T-helper 2 cell (primary cell): ENCODE measurements around the gene PARP9.
A peak's percentile ranks its signal among the peaks of the same experiment; 100 is the strongest.
"Not testable (repeated sequence)": the region's sequence is repeated elsewhere in the genome, so short reads cannot be mapped to it uniquely, and the experiment has no call there.

Experiments used
- DNase-seq, 5 experiments: peaks; one replicate each; pipeline versions ENCODE4 v3.0.0 to v3.0.0-alpha.2; 2012 to 2022

Gene PARP9

DNA sequence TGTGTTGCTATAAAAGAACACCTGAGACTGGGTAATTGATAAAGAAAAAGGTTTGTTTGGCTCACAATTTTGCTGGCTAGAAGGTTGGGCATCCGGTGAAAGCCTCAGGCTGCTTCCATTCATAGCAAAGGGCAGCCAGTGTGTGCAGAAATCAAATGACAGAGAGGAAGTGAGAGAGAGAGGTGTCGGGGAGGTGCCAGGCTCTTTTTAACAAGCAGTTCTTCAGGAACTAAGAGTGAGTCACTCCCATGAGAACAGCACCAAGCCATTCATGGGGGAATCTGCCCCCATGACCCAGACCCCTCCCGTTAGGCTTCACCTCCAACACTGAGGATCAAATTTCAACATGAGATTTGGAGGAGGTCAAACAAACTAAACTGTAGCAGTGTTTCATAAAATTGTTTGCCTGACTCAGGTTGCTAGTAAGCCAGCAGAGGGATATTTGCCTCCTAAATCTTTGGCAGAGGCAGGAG is 8.9 kb upstream of the PARP9 start:
- DNase-seq: peak in 2 of 5 experiments; percentile 21 to 37

DNA sequence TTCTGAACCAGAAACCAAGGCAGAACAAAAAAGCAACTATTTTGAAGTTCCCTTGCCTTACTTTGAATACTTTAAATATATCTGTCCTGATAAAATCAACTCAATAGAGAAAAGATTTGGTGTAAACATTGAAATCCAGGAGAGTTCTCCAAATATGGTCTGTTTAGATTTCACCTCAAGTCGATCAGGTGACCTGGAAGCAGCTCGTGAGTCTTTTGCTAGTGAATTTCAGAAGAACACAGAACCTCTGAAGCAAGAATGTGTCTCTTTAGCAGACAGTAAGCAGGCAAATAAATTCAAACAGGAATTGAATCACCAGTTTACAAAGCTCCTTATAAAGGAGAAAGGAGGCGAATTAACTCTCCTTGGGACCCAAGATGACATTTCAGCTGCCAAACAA is 4.7 kb upstream of the PARP9 start:
- no peak for DNase-seq

DNA sequence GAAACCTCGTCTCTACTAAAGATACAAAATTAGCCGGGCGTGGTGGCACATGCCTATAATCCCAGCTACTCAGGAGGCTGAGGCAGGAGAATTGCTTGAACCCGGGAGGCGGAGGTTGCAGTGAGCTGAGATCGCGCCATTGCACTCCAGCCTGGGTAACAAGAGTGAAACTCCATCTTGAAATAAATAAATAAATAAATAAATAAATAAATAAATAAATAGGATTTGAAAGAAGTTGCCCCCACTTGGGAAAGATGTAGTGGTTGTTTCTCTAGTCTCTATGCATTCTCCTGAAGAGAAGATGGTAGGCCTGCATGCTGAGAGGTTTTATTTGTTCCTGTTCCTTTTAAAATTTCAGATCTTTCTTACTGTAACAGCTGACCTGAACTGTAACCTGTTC is 4.0 kb upstream of the PARP9 start:
- not testable (repeated sequence) for DNase-seq

DNA sequence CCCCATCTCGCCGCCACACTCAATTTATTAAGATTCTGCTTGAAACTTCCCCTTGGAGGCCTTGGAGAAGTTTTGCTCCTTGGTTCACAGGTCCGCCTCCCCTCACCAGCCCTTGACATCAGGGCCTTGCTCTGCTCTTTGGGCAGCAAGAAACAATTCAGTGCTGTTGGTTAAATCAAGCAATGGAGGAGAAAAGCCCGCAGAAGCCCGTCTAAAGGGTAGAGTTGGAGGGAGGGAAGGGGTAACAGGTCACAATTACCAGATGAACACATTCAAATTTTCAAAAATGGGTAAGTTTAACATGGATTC is 429 bp downstream of the PARP9 start:
- DNase-seq: peak in 1 of 5 experiments; percentile 25

DNA sequence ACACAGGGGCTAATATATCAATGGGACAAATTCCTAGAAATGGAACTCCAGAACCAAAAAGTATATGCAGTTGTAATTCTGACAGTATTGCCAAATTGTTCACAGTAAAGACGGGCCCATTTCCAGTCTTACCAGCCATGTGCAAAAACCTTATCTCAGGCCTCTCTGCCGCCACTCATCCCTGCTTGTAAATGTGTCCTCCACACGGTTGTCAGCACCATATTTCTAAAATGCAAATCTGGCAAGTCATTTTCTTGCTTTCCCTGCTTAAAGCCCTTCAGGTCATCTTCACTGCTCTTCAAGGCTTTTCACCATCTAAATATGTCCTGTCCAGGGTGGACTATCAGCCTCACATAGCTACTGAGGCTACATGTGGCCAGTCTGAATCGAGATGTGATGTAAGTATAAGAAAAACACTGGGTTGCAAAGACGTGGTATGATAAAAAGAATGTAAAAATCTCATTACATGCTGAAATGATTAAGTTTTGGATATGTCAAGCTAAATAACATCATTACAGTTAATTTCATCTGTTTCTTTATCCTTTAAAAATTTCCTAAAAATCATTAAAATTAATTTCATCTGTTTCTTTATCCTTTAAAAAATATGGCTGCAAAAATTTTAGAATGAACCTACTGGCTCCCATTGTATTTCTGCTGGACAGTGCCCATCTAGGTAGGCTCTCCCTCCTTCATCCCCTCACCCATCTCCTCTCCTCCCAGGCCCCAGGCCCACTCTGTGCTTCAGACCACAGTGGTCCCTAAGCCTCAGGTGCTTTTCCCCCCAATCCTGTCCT is 980 bp downstream of the PARP9 start:
- no peak for DNase-seq

DNA sequence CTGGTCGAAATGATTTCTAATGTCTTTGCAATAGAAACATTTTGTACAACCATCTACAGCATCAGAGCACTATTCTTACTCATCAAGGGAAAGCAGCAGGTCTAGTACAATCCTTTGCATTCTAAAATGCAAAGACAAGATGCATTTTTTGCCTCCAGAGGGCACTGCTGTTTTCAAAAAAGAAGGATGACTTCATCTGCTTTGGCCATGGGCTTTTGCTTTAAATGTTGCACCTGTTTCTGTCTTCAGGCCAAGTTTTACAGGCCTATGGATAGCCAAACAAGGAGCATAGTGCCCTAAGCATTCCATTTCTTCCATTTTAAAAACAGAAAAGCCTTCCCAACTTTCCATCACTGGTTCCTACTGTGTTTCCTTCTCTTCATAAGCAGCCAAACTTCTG is 3.4 kb downstream of the PARP9 start:
- DNase-seq: peak in 4 of 5 experiments; percentile 12 to 78 (median 34)

DNA sequence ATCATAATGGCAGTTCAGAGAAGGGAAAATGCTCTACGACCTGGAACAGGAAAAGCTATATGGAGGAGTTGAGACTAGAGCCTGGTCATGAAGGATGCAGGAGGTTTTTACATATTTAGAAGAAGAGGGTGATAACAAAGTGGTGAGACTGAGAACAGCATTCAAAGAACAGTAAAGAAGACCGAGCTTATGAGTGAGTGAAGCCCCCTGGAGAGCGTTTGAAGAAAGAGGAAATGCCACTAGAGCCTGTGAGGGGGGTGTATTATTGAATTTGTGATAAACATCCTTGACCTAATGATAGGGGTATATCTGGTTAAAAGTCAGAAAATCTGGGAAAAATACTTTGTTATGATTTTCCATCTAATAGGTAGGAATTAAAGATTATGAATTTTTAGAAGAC is 4.2 kb downstream of the PARP9 start:
- no peak for DNase-seq

DNA sequence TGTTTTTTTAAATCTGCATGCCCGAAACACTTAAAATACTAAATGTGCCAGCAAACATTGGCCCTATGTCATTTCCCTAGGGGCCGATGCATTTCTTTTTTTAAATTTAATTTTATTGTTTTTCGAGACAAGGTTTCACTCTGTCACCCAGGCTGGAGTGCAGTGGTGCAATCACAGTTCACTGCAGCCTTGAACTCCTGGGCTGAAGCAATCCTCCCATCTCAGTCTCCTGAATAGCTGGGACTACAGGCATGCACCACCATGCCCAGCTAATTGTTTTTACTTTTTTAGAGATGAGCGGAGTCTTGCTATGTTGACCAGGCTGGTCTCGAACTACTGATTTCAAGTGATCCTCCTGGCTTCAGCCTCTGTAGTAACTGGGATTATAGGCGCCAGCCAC is 5.5 kb downstream of the PARP9 start:
- no peak for DNase-seq

DNA sequence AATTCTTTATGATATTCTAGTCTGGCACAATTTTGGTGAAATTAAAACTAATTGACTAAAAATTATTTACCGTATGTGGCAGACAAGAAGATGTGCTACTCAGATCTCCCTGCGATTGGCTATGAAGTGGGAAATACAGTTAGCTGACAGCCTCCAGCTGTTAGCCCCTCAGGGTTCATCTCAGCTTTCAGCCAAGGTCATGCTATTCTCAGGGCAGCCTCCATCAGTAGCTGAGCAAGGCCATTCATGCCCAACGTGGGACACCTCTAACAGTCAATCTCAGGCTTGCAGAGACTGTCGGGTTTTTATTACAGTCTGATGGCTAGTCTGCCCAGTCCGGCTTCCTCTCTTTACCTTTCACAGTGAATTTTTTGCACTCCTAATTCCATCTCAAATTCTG is 6.7 kb downstream of the PARP9 start:
- DNase-seq: no peak

DNA sequence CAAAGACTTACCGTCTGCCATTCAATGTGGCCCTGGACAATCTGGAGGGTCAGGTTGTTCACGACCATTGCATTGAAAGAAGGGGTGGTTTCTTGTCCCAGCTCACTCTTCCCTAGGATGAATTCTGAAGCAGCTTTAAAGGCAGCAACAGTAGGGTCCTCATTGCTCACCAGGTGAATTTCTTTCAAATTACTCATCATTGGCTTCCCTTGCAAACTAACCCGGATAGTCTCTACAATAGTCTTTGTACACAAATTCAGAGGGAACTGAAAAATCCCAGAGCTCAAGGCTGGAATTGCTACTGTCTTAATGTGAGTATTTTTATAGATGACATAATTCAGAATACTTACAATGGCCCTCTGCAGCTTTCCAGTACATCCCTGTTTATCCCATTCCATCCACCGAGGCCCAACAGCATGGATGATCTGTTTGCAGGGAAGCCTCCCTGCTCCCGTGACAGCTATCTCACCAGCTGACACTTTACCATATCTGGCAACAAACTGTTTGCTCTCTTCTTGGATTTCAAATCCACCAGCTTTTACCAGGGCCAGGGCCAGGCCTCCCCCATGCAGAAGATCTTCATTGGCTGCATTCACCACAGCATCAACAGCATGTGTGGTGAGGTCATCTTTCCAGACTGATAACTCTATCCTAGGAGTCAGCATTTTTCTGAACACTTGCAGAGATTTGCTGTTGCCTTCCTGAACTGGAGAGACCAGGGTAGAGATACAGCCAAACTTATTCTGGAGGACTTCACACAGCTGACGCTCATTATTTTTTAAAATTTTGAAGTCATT is 8.6 kb downstream of the PARP9 start:
- no peak for DNase-seq

DNA sequence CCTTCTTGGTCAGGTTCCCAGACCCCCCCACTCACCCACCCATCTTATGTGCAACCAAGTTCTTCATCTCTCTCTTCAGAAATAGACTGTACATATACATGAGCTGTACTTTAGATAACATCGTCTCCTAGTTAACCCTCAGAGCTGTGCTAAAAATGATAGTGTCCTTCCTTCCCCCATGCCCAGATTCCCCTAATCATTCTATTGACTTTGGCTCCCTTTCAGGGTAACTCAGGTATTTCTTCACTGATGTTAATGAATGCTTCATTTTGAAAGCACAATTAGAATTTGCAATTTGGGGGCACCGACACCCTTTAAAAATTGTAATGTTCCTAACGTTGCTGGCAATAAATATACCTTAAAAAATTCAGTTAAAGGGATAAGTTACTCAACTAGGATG is 10.9 kb downstream of the PARP9 start:
- DNase-seq: no peak

DNA sequence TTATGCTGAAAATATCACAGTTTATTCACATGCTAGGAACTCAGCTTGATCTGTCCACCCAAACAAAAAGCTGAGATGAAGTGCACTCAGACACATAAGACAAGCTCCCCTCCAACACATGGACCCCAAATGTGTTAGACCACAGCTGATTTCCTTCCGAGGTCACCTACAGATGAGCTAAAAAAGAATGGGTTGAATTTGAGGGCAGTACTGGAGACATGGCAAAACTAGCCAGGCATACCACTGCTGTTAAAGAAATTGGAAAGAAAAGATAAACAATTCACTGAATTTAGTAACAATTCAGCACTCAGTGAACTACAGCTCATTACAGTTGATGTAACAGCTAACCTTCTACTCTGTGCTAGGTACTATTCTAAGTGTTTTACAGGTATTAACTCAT is 15.5 kb downstream of the PARP9 start:
- no peak for DNase-seq

DNA sequence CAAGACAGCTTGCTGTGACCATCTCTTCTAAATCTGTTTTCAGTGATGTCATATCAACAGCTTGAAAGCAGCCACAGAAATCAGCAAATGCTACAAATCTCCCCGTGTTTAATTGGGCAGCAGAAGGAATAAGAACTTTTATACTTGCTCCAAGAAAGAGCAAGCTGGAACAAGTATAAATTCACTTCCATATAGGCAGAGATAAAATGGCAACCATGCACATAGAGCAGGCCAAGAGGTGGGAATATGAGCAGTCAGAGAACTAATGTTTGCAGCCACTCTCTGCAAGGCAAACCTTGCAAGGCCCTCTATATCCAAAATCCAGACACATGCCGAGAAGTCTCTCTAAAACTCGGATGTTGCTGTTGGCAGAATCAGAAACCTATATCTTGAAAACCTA is 16.0 kb downstream of the PARP9 start:
- DNase-seq: no peak

DNA sequence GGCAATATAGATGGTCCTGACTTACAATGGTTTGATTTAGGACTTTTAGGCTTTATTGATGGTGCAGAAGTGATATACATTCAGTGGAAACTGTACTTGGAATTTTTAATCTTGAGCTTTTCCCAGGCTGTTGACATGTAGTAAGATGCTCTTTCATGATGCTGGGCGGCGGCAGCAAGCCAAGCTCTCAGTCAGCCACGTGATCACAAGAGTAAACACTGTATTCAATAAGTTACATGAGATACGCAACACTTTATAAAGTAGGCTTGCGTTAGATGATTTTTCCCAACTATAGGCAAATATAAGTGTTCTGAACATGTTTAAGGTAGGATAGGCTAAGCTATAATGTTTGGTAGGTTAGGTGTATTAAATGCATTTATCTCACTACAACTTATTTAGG is 17.9 kb downstream of the PARP9 start:
- no peak for DNase-seq

DNA sequence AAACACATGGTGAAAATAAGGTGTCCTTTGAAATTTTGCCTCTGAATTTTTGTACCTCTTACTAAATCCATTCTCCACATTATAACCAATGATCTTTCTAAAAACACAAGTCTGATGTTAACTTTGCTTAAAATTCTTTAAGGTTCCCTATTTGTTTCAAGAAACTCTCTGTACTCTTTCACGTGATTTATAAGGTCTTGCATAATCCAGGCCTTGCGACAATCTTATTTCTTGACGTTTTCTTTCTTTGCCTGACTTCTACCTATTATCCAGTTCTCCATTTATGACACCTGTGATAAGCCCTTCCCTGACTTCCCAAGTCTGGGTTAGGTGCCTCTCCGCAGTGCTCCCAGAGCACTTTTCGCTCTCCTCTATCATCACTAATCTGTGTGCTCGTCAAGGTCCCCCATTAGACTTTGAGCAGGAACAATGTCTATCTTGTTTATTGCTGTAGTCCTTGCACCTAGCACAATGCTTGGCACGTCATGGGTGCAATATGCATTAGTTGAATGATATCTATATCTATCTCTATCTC is 25.1 kb downstream of the PARP9 start:
- DNase-seq: no peak

DNA sequence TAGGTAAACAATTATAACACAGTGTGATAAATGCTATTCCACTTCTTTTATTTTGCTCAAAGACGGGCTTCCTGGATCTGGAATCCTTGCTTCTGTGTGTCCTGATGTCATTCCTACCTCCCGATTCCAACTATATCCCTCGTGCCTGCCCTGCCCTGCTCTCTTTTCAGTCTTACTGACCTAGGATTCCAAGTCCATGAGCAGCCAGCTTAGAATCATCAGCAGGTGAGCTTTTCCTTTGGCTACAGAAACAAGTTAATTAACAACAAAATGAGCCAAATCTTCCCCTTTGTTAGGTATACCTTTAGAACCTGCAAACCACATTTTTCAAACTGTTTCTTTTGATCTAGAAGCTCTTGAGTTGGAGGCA is 27.5 kb downstream of the PARP9 start:
- no peak for DNase-seq

DNA sequence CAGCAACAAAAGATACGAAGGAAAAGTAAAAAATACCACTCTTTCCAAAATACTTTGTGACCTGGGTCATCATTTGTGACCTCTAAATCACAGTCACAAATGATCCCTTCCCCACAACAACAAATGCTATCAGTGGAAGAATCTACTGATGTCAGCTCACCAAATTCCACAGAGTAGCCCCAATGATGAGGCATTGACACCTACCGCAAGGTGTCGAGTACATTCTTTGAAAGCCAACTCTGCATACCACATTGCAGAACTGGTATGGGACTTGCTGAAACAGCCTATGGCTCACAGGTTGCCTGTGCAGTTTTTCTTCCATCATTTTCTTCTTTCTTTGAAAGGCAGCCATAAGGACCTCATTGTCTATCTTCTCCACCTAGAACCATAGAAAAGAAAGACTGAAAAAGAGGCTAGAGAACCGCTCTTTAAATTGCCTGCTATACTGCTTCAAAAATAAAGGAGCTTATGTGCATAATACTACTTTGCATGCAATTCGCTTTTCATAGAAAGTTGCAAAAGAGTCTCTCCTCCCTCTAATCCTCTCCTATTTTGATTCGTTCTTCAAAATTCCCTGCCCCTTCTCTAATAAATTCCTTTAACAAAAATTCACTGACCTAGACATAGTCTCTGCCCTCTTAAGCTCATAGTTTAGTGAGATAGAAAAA is 28.0 kb downstream of the PARP9 start:
- no peak for DNase-seq

DNA sequence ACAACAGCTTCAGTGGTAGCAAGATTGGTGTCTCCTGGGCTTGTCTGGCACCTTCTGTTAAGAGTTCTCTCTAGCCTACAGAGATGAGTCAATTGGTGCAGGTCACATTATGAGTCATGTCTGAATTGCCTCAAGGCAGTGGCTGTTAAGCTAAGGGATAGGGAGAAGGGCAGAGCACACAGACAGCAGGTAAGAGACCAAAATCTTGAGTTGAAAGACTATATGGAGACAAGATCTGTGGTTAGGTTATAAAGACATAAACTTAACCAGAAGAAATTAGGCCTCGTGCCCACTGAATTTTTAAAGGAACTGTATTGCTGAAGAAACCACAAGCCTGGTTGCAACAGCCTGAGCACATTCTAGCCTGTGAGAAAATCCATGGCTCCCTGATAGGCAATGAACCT is 30.2 kb downstream of the PARP9 start:
- DNase-seq: peak in 2 of 5 experiments; percentile 3 to 97

DNA sequence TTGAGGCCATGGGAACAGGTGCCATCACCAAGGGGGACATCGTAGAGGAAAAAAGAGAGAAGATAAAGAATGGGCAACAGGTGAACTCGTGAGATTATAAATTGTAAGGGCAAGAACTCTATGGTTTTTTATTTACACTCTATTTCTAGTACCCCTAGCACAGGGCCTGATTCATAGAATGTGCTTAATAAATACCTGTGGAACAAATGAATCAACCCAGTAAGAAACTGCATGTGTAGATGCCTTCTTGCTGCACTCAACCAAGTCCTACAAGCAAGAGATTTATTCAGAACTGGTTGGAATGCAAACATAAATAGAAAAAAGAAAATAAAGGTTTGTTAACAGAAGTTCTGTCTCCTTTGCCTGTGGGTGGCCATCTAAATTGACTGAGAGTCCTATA is 30.6 kb downstream of the PARP9 start:
- no peak for DNase-seq

DNA sequence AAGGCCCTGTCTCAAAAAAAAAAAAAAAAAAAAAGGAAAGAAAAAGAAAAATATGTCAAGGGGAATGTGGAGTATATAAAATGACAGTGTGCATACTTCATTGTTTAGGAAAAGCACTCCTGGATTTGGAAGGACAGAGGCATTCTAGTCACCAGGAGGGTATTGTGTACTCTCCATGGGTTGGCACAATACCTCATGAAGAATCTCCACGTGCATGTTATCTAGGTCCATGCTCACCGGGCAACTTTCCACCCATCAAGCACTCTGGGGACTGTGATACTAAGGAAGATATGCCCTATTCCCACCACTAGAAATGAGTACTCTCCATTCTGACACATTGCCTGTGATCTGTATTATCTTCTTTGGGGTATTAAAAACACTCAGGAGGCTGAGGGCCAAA is 33.9 kb downstream of the PARP9 start:
- DNase-seq: no peak

DNA sequence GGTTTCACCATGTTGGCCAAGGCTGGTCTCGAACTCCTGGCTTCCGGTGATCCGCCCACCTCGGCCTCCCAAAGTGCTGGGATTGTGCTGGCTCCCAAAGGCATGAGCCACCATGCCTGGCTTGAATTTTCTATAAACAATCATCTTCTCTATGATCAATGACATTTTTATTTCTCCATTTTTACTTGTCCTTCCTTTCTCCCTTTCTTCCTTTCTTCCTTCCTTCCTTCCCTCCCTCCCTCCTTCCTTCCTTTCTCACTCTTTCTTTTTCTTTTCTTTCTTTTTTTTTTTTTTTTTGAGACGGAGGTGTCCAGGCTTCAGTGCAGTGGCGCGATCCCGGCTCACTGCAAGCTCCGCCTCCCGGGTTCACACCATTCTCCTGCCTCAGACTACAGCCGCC is 40.8 kb downstream of the PARP9 start:
- no peak for DNase-seq

DNA sequence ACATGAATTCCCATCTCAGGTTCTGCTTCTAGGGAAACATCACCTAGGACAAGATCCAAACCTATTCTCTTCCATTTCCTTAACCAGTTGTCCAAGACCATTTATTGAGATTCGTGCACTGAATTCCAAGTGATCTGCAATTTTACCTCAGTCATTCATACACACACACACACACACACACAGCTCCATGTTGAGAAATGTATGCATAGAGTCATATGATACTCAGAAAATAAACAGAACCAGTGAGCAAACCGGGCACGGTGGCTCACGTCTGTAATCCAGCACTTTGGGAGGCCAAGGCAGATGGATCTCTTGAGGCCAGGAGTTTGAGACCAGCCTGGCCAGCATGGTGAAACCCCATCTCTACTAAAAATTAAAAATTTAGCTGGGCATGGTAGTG is 43.2 kb downstream of the PARP9 start:
- DNase-seq: no peak

DNA sequence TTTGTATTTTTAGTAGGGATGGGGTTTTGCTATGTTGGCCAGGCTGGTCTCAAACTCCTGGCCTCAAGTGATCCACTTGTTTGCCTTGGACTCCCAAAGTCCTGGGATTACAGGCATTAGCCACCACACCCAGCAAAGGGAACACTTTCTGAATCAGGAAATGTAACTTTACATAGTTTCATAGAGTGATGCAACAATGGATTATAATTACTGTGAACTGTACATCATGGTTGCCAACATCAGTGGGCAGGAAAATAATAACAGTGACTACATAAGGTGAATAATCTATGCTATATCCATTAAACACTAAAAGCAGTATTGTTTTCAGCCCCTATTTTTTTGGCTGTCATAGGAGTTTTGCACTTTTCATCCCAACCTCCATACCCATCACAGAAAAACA is 44.4 kb downstream of the PARP9 start:
- DNase-seq: no peak
